ENCODE results near the gene JRKL.

JRKL gene

GRCh38 chr11:96389720-96390487, at the start of gene JRKL, which contains the start of gene CCDC82:
JRKL (plus strand) TSS chr11:96390013; CDS start chr11:96390650, 637 bp downstream.
CCDC82 (minus strand) TSS chr11:96389912; CDS start chr11:96384747, 5,165 bp downstream.
- peak; percentile 96 for DNase-seq

GRCh38 chr11:96340555-96340885, 49.3 kb upstream of the JRKL start:
- DNase-seq: no peak

GRCh38 chr11:96341211-96342013, 48.4 kb upstream of the JRKL start:
- DNase-seq: no peak

DNA sequence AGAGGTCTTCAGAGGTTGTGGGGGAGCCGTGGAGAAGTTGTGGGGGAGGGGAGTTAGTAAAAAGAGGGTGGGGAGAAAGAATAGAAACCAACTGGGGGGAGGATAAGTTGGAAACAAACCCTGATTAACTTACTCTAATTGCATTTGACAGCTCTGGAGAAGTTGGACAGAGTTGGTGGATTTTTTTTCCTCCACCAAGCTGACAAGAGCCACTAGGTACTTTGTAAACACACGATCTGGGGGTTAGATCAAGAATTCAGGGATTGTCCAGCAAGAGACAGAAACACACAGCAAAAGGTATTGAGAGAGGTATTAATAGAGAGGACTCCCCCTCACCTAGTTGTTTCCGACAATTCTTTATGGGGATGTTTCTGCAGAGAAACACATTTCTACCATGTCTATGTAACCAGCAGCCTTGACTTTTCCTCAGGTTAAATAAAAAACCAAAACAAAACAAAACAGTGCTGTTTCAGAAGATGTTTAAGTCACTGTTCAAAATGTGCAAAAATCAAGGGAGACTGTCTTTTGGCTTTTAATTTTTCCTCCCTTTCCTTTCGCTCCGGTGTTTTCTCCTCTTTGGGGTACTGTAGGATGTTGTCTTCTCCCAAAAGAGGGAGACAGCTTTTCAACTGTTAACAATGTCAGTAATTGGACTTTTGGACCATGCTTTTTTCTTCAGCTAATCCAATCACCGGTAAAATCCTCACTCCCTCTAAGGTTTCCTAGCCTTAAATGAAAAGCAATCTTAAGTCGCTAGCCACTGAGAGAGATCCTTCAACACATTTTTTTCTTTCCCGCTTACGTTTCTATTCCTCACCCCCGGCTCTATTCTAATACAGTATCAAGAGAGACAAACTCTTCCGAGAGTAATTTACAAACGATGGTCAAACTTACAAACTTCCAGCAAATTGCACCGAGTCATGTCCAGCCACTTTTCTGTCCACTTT, 47.5 kb upstream of the JRKL start:
- no peak for DNase-seq

DNA sequence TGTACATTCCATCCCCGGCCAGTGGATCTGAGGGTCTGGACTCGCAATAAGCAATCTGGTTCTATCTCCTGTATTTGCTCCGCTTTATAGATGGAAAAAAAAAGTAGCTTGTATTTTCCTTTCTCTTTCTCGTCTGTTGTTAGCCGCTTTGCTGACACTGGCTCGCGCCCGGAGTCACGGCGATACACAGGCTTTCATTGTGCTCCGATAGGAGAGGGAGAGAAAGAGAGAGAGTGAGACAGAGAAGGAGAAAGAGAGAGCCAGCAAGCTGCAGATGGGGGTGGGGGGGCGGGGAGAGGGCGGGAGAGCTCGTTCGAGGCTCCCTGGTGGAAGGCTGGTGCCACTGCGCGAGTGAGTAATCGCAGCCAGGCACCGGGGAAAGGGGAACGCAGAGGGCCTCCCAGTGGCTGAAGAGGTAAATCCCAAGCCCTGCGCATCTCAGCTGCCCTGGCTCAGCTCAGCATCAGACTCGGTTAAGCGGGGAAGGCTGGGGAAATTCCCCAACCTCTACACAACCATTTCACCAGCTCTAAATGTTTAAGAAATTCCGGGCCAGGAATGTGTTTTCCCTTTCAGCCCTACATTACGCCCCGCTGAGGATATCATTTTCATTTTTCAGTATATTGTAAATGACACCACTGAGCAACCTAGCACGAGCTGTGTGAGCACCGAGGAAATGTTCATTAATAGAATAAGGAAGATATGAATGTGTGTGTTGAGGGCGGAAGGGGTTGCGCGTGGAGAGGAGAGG, 46.7 kb upstream of the JRKL start, which contains the start of gene MAML2:
TSS of gene MAML2 (minus strand) at position 235 of the 751 bp plus-strand sequence. CDS start 1,300 bp downstream, outside the sequence.
- peak; percentile 84 for DNase-seq

DNA sequence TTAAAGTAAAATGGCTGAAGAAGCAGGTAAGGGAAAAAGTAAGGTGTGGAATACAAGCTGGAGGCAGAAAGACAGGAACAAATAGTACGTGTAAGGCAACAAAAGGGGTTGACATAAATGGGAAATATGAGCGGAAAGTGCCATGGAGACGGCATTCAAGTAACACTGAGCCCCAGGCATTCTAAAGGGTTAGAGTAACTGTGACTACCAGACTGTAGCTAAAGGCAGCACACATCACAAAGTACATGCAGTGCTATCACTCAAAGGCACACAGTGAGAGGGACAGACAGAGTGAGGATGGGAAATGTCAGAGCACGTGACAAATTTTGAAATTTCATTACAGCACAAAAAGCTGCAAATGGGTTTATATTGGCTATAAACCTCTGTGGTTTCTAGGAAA, 33.0 kb upstream of the JRKL start:
- DNase-seq: no peak

DNA sequence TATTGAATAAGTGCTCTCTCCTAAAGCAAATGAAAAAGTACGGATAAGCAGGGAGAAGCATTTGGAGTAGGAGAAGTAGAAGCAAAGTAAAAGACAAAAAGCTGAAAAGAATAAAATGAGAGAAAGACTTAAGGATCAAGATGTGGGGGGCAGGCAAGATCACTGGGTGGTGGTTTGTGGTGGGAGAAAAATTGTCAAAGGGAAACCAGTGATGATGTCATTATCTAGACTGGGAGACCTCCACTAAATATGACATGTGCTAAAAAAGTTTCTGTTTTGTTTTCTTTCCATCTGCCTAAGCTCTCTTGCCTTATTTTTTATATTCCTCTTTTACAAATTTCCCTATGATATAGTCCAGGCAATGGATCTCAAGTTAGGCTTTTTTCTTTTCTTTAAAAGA, 32.0 kb upstream of the JRKL start:
- DNase-seq: no peak

DNA sequence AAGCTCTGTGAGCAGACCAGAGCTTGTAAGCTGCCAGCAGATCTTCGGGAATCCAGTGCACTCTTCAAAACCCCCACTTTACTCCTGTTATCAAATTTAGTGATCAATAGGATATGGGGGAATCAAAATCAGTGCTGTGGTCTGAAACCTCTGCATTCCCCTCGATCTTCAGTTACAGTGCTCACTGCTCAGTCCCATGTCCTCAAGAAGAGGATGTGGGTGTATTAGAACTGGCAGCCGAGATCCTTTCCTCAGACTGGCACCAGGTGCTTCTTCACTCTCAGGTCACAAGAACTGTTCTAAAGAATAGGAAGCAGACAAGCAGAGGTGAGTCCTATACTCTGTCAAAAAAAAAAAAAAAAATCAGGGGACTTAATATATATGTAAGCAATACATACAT, 31.5 kb upstream of the JRKL start:
- DNase-seq: no peak

- no peak for DNase-seq
These were observed 28.0 kb upstream of the JRKL start for GRCh38 chr11:96361778-96362177.

DNA sequence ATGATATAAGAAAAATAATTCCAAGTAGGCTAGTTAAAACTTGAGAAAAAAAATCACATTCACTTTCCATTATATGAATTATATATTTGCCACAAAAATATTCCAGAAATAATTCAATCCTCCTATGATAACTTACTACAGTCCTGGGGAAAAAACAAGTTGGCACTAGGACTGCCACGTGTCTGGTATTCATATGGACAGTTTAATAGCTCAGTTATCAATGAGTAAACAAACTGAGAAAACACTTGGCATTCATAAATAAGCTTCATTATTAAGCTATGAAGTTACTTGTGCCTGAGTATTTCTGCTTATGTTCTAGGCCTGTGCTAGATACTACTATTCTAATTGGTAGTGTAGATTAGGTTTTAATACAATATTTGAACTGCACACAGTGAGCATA, 24.3 kb upstream of the JRKL start:
- DNase-seq: no peak

DNA sequence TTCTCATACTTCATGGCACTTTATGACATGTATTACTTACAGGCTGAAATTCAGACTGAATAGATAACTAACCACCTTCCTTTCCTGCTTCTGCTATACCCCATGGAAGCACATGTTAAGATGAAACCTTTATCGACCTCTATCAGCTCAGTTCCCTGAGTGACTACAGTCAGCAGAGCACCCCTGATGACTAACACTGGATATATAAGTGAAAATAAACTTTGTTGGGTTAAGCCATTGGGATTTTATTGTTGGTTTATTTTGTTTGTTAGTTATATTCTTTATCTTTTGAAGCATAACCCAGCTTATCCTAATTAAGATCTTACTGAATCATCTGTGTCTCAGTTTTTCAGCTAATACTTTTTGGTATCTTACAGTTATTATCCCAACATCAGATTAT, 23.8 kb upstream of the JRKL start:
- DNase-seq: no peak

GRCh38 chr11:96367342-96367741, 22.5 kb upstream of the JRKL start:
- no peak for DNase-seq

GRCh38 chr11:96373826-96374225, 16.0 kb upstream of the JRKL start:
- no peak for DNase-seq

DNA sequence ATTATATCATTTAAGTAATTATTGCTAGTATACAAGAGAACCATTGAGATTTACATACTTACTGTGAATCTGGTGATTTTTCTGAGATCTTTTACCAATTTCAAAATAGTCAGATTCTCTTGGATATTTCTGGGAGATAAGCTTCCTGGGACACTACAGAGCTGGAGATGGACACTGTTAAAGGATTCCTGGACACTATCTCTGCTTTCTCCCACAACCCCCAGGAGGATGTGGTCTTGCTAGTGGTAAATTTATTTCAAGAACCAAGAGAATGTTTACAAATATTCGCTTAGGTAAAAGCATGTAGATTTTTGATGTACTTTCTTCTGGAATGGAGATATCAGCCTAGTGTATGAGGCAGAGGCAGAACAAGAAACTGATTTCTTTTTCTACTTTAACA, 13.0 kb upstream of the JRKL start:
- DNase-seq: no peak

GRCh38 chr11:96384156-96384555, 5.7 kb upstream of the JRKL start:
- DNase-seq: peak; percentile 58

GRCh38 chr11:96385187-96385586, 4.6 kb upstream of the JRKL start:
- no peak for DNase-seq

GRCh38 chr11:96388891-96389719, 708 bp upstream of the JRKL start:
- DNase-seq: peak; percentile 60

GRCh38 chr11:96390488-96390792, 627 bp downstream of the JRKL start:
- no peak for DNase-seq

- no peak for DNase-seq
These were observed 2.0 kb downstream of the JRKL start for GRCh38 chr11:96391698-96392307.

GRCh38 chr11:96393753-96394348, 4.0 kb downstream of the JRKL start:
- peak; percentile 36 for DNase-seq

GRCh38 chr11:96394773-96395172, 5.0 kb downstream of the JRKL start:
- no peak for DNase-seq

Data from NCI-H1105 (cell line).